GM18526 (cell line): Measurements from ENCODE around the gene ABCA10.

Experiments used
- POLR2A ChIP-seq: IDR thresholded peaks from 3 replicates; pipeline ENCODE4 v1.6.1; 2011; ENCODE audit not compliant: insufficient read length; ENCODE audit errors: extremely low read depth

ABCA10 gene

GRCh38 chr17:69192754-69193153, 35.9 kb downstream of the ABCA10 start:
- no peak for TF ChIP-seq POLR2A

GRCh38 chr17:69188796-69189195, 39.8 kb downstream of the ABCA10 start:
- TF ChIP-seq POLR2A: no peak

GRCh38 chr17:69188064-69188463, 40.6 kb downstream of the ABCA10 start:
- no peak for TF ChIP-seq POLR2A

- no peak for TF ChIP-seq POLR2A
Observed at GRCh38 chr17:69187294-69187693, 41.3 kb downstream of the ABCA10 start.

- no peak for TF ChIP-seq POLR2A
Observed at GRCh38 chr17:69179227-69179952, 49.2 kb downstream of the ABCA10 start.

- TF ChIP-seq POLR2A: no peak
Observed at GRCh38 chr17:69176457-69176795, 52.2 kb downstream of the ABCA10 start.

- TF ChIP-seq POLR2A: no peak
Observed at GRCh38 chr17:69175625-69176456, 52.8 kb downstream of the ABCA10 start.

GRCh38 chr17:69175262-69175624, 53.4 kb downstream of the ABCA10 start:
- no peak for TF ChIP-seq POLR2A

- no peak for TF ChIP-seq POLR2A
Observed at GRCh38 chr17:69173118-69173517, 55.5 kb downstream of the ABCA10 start.

GRCh38 chr17:69170377-69170776, 58.2 kb downstream of the ABCA10 start:
- TF ChIP-seq POLR2A: no peak

GRCh38 chr17:69166957-69167356, 61.7 kb downstream of the ABCA10 start:
- TF ChIP-seq POLR2A: no peak

- TF ChIP-seq POLR2A: no peak
Observed at GRCh38 chr17:69164206-69164605, 64.4 kb downstream of the ABCA10 start.

GRCh38 chr17:69159418-69159817, 69.2 kb downstream of the ABCA10 start:
- TF ChIP-seq POLR2A: no peak

GRCh38 chr17:69154267-69154666, 74.4 kb downstream of the ABCA10 start:
- TF ChIP-seq POLR2A: no peak

- no peak for TF ChIP-seq POLR2A
Observed at GRCh38 chr17:69150333-69150732, 78.3 kb downstream of the ABCA10 start.

GRCh38 chr17:69147460-69147859, 81.2 kb downstream of the ABCA10 start:
- no peak for TF ChIP-seq POLR2A

GRCh38 chr17:69144331-69145255, 84.0 kb downstream of the ABCA10 start:
- no peak for TF ChIP-seq POLR2A
